ENCODE results near the gene PTPRE.

DNA sequence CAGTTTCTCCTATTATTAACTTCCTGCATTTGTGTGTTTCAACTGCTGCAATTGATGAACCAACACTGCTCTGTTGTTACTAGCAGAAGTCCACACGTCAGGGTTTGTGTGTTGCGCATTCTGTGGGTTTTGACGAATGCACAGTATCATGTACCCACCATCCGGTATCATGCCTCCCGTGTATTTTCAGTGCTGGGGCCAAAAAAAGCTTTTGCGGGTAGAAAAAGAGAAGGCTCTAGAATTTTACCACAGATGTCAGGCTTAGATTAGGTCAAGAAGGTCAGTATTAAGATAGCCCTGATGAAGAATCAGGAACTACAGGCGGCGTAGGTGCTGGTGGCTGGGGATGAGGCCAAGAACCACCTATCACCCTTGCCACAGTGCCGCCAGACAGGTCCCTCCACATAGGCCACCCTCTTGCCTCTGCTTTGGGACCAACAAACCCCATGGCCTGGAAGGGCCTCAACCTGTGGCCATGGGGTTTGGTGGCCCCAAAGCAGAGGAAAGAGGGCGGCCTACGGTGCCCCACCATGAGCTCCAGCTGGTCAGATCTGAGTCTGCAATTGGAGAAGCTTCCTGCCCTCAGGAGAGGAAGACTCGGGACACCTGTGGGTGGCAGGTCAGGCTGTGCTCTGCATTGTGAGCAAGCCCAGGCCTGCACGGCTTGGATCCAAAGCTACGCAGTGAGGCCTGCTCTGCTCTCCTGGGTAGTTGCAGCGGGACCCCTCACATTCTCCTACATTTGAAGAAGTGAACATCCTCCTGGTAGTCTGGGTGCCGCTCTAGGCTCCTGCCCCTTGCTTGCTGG is 147.5 kb downstream of the PTPRE start:
- no peak for TF ChIP-seq CTCF (IDR thresholded peaks at IDR 0.05)
- TF ChIP-seq EP300 (IDR thresholded peaks at IDR 0.05), result no peak
